GM12872 (cell line): ENCODE data around the gene AFF3.

ENCODE experiments used
- TF ChIP-seq, protein P1 (sequence below): IDR thresholded peaks from 3 replicates; pipeline ENCODE4 v1.5.1; 2011; ENCODE audit warnings: low read depth, mild to moderate bottlenecking, low read length, moderate library complexity; ENCODE audit not compliant: insufficient read depth

AFF3 gene

GRCh38 chr2:99939135-99939534, 203.3 kb downstream of the AFF3 start:
- TF ChIP-seq, protein P1, sequence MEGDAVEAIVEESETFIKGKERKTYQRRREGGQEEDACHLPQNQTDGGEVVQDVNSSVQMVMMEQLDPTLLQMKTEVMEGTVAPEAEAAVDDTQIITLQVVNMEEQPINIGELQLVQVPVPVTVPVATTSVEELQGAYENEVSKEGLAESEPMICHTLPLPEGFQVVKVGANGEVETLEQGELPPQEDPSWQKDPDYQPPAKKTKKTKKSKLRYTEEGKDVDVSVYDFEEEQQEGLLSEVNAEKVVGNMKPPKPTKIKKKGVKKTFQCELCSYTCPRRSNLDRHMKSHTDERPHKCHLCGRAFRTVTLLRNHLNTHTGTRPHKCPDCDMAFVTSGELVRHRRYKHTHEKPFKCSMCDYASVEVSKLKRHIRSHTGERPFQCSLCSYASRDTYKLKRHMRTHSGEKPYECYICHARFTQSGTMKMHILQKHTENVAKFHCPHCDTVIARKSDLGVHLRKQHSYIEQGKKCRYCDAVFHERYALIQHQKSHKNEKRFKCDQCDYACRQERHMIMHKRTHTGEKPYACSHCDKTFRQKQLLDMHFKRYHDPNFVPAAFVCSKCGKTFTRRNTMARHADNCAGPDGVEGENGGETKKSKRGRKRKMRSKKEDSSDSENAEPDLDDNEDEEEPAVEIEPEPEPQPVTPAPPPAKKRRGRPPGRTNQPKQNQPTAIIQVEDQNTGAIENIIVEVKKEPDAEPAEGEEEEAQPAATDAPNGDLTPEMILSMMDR: no peak

DNA sequence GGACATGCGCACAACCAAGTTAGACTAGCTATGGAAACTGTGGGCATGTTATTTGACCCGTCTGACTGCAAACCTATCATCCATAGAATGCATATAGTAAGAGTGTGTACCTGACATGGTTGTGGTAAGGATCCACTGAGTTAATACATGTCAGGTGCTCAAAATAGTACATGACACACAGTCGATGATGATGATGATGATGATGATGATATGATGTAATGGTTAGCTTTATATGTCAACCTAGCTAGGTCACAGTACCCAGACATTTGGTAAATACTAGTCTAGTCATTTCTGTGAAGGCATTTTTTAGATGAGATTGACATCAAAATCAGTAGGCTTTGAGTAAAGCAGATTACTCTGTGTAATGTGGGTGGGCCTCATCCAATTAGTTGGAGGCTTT, 204.1 kb downstream of the AFF3 start:
- TF ChIP-seq, protein P1: no peak

- TF ChIP-seq, protein P1: no peak
These were observed 206.3 kb downstream of the AFF3 start for GRCh38 chr2:99936065-99936464.

DNA sequence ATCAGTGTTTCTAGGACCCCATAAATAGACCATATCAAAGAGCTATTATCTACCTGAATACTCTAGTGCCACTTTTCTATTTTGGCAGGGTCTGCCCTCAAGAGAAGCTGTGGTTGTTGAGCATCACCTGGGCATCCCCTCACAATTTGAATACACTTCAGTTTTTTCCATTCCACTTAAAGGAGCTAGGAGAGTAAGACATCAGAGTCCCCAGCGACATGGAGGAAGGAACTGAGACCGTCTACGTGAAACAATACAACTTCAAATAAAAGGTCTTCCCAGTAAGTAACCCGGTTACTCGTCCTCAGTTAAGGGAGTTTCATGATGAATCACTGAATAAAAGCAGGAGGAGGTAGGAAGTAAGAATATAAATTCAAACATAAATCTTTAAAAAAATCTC, 206.7 kb downstream of the AFF3 start:
- TF ChIP-seq, protein P1: no peak

DNA sequence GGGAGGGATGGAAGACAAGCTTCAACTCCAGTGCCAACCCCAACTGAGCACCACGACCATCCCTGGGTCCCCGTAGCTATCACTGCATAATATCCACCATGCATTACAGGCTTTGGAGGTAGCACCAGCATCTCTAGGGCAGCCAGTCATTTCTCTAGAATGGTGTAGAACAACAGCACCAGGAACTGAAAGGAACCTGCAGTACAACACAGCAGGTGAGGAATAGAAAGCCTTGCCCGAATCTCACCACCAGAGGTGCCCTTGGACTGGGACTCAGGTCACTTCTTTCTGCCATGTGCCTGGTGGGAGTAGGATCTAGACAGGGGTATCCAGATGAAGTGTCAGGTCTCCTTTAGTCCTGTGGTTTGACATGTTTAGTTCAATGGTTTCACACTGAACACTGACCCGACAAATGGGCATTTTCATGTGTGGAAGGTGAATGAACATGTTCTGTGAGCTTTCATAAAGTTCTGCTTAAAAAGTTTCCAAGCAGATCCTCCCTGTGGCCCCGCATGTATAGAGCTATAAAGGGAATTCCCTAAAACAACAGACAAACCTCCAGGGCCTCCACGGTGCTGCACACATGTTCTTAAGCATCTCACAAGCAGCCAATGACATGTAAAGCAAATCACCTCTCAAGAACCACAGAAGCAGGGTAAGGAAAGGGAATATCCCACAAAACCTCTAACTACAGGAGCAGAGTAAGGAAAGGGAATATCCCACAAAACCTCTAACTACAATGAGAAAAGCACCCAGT, 208.3 kb downstream of the AFF3 start:
- TF ChIP-seq, protein P1: no peak

DNA sequence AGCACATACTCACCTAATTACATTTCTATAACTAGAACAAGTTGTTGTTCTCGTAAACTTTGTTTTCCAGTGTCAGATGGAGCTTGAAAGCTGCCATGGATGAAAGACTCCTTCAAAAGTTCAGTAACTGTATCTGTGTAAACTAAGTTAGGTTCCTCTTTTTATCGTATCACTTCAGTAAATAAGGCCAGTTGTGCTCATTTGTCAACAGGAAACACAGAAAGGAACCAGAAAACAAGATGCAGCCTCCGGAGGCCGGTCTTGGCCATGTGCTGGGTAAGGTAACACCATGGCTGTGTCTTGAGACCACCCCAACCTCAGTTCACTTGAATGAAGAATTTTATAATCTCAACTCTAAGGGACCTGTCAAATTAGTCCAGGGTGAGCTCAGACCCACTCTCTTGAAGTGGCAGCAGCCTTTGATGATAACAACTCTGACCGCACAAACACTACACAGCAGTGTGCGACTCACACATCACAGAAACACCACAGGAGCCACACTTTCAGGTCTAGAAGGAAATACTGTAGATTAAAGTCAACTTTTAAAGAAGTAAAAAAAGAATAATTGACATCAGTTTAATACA, 213.8 kb downstream of the AFF3 start:
- TF ChIP-seq, protein P1: no peak

- TF ChIP-seq, protein P1: no peak
These were observed 215.4 kb downstream of the AFF3 start for GRCh38 chr2:99926986-99927385.
